NCI-H69 (cell line): ENCODE results near the gene KNCN.

Source experiments
- DNase-seq: peaks from one replicate; lab custom pipeline; 2025; lab: John Stamatoyannopoulos, UW

The KNCN gene

GRCh38 chr1:46568461-46568891, 17.0 kb upstream of the KNCN start:
- no peak for DNase-seq

DNA sequence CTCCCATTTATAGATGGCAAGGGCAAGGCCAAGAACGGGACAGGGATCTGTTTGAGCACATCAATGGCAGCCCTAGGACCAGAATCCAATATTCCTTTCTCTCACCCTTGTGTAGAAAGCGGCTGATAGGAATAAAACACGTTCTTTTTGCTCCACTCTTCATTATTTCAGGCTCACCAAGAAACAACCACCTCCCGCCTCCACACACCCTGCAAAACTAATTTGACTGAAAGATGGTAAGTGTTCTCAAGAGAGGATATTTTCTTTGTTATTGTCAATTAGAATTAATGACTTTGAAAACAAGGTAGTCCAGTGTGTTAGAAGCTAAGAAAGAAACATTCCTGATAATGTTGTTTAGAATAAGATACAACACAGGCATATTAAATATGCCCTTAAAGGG, 11.9 kb upstream of the KNCN start:
- no peak for DNase-seq

GRCh38 chr1:46562498-46562897, 11.1 kb upstream of the KNCN start:
- DNase-seq = no peak

GRCh38 chr1:46558966-46559365, 7.5 kb upstream of the KNCN start:
- no peak for DNase-seq

GRCh38 chr1:46558141-46558963, 6.9 kb upstream of the KNCN start:
- peak; percentile 77 for DNase-seq

DNA sequence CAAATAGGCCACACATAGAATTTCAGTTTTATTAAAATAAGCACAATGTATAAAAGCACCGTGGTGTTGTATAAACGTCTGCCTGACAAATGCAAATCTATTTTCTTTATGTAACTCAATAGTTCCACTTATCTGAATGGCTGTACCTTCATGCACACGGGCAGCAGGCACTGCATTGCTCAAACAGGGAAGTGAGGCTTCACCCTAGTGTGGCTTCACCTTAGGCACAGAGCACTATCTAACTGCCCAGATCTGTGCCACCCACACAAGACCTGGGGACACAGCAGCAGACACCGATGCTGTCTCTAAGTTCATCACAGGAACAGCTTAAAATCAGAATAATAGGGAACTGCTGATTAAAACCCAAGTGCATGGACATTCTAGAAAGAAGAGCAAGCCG, 6.0 kb upstream of the KNCN start:
- no peak for DNase-seq

DNA sequence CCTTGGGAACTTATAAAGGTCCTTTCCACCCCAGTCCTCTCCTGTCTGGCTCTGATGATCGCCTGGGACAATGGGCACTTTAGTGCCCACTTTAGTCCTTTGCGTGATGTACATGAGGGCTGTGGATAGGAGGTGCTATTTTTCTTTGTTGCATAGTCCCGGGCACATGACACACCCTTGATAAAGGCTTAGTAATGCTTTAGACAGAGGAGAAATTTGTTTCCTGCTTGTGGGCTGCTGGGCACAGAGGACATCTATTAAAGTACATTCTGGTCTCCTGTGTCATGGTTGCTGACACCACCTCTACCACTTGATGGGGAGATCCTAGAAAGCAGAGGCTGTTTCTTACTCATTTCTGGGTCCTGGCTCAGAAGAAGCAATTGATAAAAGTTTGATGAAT, 5.4 kb upstream of the KNCN start:
- DNase-seq = no peak

- no peak for DNase-seq
Observed at GRCh38 chr1:46555826-46556619, 4.6 kb upstream of the KNCN start.

DNA sequence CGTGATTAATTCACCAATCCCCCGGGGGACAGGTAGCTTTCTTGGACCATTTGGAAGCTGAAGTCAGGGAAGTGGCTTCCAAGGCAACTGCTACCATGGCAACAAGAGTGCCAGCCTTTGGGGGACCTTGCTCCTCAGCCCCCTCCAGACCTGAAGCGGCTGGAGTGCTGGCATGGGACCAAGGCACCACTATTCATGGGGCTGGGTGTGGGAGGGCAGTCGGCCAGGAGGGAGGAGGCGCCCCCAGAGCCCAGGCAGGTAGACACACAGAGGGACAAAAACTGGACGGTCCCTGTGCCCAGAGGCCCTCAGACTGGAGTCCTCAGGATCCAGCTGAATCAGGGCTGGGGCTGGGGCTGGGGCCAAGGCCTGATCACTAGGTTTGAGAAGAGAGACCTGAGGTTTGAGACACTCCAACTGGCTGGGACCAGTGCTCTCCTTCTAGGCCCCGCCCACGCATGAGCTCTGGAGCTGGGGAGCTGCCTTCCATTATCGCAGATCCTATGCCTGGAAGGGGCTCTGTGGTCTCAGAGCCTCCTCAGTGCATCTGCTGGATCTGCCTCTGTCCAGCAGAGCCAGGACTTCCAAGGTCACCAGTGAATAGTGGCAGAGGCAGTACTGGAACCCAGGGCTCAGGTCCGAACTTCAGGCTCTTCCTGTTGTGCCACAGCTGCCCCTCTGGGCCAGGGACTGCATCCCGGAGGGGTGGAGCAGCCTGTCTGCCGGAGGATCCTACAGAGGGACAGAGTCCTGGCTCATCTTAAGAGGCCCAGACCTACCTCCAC, 3.3 kb upstream of the KNCN start:
- peak; percentile 82 for DNase-seq

- DNase-seq = no peak
Observed at GRCh38 chr1:46554236-46554596, 2.8 kb upstream of the KNCN start.

GRCh38 chr1:46553506-46553905, 2.1 kb upstream of the KNCN start:
- peak; percentile 23 for DNase-seq

DNA sequence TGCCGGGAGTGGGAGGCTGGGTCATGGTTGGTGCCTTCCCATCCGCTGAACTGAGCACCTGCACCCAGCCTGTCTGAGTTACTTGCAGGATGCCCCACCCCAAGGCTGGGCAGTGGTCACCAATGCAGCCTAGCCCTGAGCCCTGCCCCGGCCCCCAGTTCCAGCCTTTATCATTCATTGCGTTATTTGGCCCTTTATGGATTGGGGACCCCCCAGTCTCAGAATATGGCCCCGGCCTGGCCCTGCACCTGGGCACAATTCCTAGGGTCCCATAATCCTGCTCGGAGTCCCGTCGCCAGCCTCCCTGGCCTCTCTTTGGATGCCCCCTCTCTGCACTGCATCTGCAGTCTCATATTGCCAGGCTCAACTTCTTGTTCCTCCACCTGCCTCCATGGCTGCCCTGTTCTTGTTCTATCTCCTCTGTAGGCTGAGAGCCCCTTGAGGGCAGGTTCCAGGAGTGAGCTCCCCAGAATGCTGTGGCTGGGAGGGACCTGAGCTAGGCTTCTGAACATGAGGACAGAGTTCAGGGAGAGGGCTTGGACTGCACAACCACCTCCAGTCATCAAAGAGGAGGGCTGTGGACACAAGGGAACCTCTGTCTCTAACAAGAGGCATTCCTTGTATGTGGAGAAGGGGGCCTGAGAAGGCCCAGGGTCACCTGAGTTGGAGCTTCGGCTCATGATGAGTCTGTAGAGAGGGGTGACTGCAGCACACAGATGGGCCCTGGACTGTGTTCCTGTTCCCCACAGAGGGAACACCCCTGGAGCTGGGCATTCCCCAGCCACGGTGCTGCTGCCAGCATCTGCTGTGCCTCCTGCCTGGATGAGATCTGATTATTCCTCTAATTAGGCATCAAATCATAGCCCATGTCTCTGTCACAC, 1.1 kb upstream of the KNCN start:
- DNase-seq = peak; percentile 70

DNA sequence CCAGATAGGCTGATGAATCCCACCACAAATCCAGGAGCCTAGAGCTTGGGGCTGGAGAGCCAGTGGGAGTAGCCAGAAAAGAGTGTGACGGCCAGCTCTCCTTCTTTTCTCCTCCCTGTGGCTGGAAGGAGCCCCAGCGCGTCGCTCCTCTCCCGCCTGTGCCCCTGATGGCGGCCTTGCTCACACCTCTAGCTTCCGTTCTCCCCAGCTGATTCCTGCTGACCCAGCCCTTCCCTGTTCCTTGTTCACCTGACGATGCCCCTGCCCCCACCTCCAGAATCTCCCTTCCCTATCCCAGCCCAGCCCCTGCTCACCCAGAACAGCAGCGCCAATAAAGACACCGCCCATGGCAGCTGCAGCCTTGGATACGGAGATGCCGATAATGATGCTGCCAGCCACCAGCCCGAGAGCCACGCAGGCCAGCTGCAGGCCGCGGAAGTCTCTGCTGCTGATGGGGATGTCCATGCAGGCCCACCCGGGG, 656 bp downstream of the KNCN start:
- peak; percentile 29 for DNase-seq

DNA sequence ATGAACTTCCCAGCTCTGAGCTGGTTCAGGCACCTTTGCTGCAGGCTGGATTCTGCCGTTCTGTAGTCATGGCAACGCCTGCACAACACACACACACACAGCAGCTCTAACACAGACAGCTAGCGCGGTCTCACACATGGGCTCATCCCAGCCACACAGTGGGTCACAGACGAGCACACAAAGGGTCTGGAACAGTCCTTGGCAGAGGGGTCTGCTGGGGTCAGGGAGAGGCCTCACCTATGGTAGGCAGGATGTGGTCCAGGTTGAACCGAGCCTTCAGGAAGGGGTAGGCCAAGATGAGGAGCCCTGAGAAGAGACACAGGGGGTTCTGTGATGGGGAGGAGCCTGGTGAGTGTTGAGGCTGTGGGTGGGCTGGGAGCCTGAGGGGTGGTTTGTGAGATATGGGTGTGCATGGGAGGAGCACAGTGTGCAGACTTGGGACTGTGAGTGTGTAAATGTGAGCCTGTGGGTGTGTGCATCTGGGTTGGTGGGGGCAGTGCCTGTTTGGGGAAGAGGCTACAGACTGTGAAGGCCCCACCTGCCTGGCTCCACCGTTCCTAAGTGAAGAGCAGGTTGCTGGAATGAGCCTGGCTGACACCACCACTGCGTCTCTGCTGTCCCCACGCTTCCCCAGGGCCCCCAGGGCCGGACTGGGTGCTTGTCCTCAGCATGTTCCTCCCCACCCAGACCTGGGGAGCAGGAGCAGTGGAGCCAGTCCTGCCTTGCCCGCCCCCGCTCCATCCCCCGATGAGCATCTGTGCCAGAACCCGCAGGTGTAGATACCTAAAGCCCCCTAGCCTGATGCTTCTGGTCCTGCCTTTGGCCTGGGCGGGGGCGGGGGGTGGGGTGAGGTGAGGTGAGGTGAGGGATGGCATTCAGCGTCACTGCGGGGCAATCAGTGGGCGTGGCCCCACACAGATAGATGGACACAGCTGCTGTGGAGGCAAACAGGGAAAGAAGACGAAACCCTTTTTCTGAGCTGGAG, 1.5 kb downstream of the KNCN start:
- DNase-seq = peak; percentile 46

DNA sequence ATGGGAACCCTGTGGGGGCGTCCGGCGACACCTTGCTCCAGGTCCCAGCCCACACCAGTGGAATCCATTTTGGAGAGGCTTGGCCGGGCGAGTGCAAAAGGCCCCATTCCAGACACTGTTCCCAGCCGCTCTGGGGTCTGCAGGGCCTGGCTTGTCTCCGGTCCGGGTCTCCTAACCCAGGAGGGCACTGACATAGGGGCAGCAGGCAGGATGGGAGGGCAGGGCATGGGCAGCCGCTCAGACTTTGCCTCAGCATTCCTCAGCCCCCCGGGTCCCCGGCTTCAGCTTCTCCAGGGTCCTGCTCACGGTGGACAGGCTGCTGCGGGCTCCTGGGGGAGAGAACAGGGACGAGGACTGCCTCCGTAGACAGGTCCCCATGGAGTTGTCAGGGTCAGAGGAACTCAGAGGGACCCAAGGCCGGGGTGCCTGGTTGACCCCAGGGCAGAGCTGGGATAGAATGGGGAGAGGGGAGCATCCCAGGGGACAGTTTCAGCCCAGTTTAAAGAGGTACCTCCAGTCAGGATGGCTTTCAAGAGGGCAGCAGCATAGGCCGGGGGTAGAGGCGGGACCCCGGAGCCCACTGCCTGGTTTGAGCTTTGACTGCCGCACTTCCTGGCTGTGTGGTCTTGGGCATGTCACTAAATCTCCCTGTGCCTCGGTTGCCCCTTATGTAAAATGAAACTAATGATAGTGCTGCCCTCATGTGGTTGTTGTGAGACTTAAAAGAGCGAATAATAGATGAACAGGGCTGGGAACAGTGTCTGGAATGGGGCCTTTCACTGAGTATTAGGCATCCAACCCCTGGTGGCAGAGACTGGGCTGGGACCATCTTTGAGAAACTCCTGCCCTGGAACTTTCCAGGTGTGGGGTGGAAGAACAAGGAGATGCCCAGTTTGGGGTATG, 3.7 kb downstream of the KNCN start:
- peak; percentile 38 for DNase-seq

DNA sequence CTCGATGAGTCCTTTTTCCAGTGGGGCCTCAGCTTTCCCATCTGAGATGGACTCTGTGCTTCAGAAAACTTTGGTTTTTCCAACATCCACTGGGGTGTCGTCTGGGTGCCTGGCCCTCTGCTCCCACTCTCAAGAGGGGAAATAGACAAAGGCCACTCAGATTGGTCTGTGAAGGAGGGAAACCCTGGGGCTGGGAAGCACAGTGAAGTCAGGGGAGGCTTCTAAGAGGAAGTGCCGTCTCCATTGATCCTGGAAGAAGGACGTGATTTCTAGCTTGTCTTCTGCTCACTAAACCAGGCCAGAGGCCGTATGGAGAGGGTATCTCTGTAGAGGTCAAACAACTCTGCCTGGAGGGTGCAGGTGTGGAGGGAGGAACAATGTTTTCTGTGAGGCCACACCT, 5.2 kb downstream of the KNCN start:
- no peak for DNase-seq

GRCh38 chr1:46545784-46546183, 5.7 kb downstream of the KNCN start:
- no peak for DNase-seq

DNA sequence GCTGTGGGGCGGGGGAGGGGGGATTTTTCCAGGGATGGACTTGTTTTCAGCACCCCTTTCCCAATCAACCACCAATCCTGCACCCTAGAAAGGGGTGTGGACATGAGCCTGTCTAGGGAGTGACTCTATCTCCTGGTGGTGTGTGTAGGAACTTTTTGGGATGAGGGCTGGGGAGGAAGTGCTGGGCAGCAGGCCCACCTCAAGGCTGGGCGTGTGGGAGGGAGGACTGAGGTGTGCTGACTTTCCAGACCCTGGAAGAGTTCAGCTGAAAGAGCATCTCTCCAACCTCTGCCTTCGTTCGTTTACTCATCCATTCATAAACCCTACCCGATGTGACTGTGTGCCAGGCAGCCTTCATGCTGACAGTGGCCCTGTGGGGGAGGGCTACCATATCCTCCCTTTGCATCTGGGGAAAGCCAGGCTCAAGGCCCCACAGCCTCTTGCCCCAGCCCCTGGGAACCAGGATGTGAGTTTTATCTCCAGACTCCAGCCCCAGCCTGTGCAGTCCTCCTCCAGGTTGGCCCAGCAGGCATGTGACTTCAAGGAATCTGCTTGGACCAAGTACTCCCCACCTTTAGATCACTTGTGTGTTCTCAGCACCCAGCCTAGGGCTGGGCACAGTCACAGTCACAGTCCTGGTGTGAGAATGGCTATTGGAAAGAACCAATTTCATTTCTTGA, 6.7 kb downstream of the KNCN start:
- DNase-seq = no peak
